Keratinocyte (primary cell): ENCODE measurements around the gene SPG7.

Experiments
- EZH2 ChIP-seq: IDR thresholded peaks from one replicate; pipeline ENCODE4 v1.6.1; 2012; ENCODE audit warnings: inconsistent platforms, mild to moderate bottlenecking, low read length, moderate library complexity
- TF ChIP-seq, protein P1 (sequence below), 3 experiments: IDR thresholded peaks in 1 of 3; conservative IDR thresholded peaks in 1 of 3; optimal IDR thresholded peaks in 1 of 3; 2 replicates in 2 of 3; 3 replicates in 1 of 3; pipeline versions ENCODE3 to v1.5.1; 2011; ENCODE audit warnings: low read length in 3 of 3, mild to moderate bottlenecking in 3 of 3, moderate library complexity in 2 of 3, control low read depth in 1 of 3, inconsistent platforms in 1 of 3; ENCODE audit not compliant: insufficient read depth in 2 of 3; ENCODE audit errors: extremely low read depth in 1 of 3

DNA sequence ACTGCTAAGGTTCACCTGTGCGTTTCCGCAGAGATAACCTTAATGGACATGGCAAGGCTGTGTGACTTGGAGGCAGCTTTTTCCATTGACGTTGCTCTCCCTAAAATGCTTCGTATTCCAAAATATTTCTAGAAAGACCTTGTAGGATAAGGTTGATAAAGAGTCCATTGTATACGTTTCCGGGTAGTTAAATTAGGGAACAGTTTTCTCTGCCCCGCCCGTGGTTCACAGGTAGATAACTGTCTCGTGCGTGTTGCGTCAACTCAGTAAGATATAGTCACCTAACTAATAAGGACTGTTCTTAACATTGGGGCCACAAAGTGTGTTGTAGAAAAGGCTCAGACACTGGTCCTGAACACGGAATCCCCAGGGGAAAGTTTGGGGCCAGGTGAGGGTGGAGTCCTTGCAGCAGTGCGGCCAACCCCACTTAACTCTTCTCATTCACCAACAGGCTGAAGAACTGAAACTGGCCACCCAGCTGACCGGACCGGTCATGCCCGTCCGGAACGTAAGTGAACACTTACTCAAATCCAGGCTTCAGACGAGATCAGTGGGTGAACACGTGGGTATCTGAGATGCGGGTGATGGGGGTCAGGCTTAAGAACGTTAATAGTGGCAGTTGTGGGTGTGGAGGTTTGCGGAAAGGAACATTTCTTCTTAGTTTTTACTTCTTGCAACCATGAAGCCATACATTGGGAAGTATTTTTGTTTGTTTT is 53.8 kb downstream of the SPG7 start:
- TF ChIP-seq, protein P1, sequence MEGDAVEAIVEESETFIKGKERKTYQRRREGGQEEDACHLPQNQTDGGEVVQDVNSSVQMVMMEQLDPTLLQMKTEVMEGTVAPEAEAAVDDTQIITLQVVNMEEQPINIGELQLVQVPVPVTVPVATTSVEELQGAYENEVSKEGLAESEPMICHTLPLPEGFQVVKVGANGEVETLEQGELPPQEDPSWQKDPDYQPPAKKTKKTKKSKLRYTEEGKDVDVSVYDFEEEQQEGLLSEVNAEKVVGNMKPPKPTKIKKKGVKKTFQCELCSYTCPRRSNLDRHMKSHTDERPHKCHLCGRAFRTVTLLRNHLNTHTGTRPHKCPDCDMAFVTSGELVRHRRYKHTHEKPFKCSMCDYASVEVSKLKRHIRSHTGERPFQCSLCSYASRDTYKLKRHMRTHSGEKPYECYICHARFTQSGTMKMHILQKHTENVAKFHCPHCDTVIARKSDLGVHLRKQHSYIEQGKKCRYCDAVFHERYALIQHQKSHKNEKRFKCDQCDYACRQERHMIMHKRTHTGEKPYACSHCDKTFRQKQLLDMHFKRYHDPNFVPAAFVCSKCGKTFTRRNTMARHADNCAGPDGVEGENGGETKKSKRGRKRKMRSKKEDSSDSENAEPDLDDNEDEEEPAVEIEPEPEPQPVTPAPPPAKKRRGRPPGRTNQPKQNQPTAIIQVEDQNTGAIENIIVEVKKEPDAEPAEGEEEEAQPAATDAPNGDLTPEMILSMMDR (optimal IDR thresholded peaks at IDR 0.05 in 1 of 3, IDR thresholded peaks at IDR 0.05 in 1 of 3, conservative IDR thresholded peaks at IDR 0.05 in 1 of 3; ENCODE audit: extremely low read depth in 1 of 3, insufficient read depth in 2 of 3, low read length in 3 of 3) = no peak
- no peak for TF ChIP-seq EZH2
